OCI-LY1 (cell line): Measurements from ENCODE around the gene UBE2S.

ENCODE experiments used
- CTCF ChIP-seq: fragments of 200-600 bp; sonication (generic), shearing (Covaris generic); IDR thresholded peaks from 2 replicates; pipeline ENCODE4 v1.5.1; 2017; ENCODE audit warnings: mild to moderate bottlenecking, antibody characterized with exemption, low read length, moderate library complexity, mixed read lengths
- EZH2 ChIP-seq: fragments of 200-600 bp; sonication (generic), shearing (Covaris generic); IDR thresholded peaks from 2 replicates; pipeline ENCODE4 v1.8.0; 2017; ENCODE audit warnings: borderline replicate concordance, mixed run types, mild to moderate bottlenecking, antibody characterized with exemption, low read length, moderate library complexity, mixed read lengths

GRCh38 chr19:55390461-55390880, 17.1 kb downstream of the UBE2S start:
- TF ChIP-seq EZH2, result no peak
- TF ChIP-seq CTCF, result no peak
